Epithelial cell of esophagus (primary cell): ENCODE measurements around the gene HNRNPH2.

ENCODE experiments used
- DNase-seq: peaks from one replicate; pipeline ENCODE4 v3.0.0; 2010; ENCODE audit warnings: low read depth
- H3K4me3 ChIP-seq: 2 replicates; pipeline ENCODE4 v1.5.1; 2011; ENCODE audit warnings: mild to moderate bottlenecking, low read length, control low read depth
- CTCF ChIP-seq: IDR thresholded peaks from 2 replicates; pipeline ENCODE4 v1.5.1; 2011; ENCODE audit warnings: low read depth, mild to moderate bottlenecking, low read length, control low read depth, inconsistent platforms; ENCODE audit not compliant: insufficient read depth; ENCODE audit errors: missing control alignments

Gene HNRNPH2

GRCh38 chrX:101385795-101386541 is 22.1 kb upstream of the HNRNPH2 start, which contains the start of gene BTK:
TSS of gene BTK (minus strand) at chrX:101386191. CDS start at chrX:101375284, 10,907 bp downstream.
- no peak within 1 kb of the TSS for H3K4me3 ChIP-seq
- TF ChIP-seq CTCF = no peak
- DNase-seq = no peak

GRCh38 chrX:101386542-101386885 is 21.5 kb upstream of the HNRNPH2 start:
- no peak overlapping the region for H3K4me3 ChIP-seq
- no peak for TF ChIP-seq CTCF
- DNase-seq = no peak

- no peak for TF ChIP-seq CTCF
- DNase-seq = no peak
- no peak overlapping the region for H3K4me3 ChIP-seq
Measured at GRCh38 chrX:101388604-101389003, 19.4 kb upstream of the HNRNPH2 start.

GRCh38 chrX:101390664-101391525 is 17.1 kb upstream of the HNRNPH2 start, which contains the start of gene RPL36A:
TSS of gene RPL36A (plus strand) at chrX:101391011. CDS start at chrX:101391044, 33 bp downstream.
- H3K4me3 ChIP-seq = peak within 1 kb of the TSS; percentile 77
- DNase-seq = peak; percentile 88
- peak; percentile 67 for TF ChIP-seq CTCF

GRCh38 chrX:101391831-101392230 is 16.2 kb upstream of the HNRNPH2 start:
- peak overlapping the region; percentile 77 for H3K4me3 ChIP-seq
- no peak for DNase-seq
- no peak for TF ChIP-seq CTCF

- no peak overlapping the region for H3K4me3 ChIP-seq
- TF ChIP-seq CTCF = no peak
- no peak for DNase-seq
Measured at GRCh38 chrX:101393530-101394305, 14.3 kb upstream of the HNRNPH2 start.
